Fibroblast of pulmonary artery (primary cell): Measurements from ENCODE around the gene NINJ2.
A peak's percentile ranks its signal among the peaks of the same experiment; 100 is the strongest.

Experiments
- DNase-seq: peaks from one replicate; pipeline ENCODE4 v3.0.0-alpha.2; 2010; ENCODE audit warnings: low read depth
- H3K4me3 ChIP-seq: replicated peaks from 2 replicates; pipeline ENCODE4 v1.5.1; 2011; ENCODE audit warnings: low read depth, mild to moderate bottlenecking, control low read depth, low read length, moderate library complexity
- TF ChIP-seq, protein P1 (sequence below): IDR thresholded peaks from 2 replicates; pipeline ENCODE4 v1.5.1; 2011; ENCODE audit warnings: mild to moderate bottlenecking, control low read depth, low read length, inconsistent platforms; ENCODE audit errors: missing control alignments

NINJ2 gene

DNA sequence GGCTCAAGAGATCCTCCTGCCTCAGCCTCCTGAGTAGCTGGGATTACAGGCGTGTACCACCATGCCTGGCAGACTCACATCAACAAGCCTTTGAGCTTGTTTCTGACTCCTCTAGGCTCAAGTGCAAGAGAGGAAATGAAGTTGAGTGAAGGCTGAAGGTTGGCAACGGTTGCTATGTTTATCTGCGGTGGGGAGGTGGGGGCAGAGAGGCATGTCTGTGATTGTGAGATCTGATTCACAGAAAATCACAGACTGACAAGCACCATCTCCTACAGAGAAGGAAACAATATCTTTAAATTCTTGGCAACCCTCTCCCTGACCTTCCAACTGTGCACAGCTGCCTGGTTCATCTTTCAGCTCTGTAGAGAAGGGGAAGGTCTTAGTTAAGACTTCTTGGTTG, 22.1 kb upstream of the NINJ2 start:
- peak; percentile 68 for DNase-seq
- H3K4me3 ChIP-seq: no peak overlapping the region
- TF ChIP-seq, protein P1, sequence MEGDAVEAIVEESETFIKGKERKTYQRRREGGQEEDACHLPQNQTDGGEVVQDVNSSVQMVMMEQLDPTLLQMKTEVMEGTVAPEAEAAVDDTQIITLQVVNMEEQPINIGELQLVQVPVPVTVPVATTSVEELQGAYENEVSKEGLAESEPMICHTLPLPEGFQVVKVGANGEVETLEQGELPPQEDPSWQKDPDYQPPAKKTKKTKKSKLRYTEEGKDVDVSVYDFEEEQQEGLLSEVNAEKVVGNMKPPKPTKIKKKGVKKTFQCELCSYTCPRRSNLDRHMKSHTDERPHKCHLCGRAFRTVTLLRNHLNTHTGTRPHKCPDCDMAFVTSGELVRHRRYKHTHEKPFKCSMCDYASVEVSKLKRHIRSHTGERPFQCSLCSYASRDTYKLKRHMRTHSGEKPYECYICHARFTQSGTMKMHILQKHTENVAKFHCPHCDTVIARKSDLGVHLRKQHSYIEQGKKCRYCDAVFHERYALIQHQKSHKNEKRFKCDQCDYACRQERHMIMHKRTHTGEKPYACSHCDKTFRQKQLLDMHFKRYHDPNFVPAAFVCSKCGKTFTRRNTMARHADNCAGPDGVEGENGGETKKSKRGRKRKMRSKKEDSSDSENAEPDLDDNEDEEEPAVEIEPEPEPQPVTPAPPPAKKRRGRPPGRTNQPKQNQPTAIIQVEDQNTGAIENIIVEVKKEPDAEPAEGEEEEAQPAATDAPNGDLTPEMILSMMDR: no peak

DNA sequence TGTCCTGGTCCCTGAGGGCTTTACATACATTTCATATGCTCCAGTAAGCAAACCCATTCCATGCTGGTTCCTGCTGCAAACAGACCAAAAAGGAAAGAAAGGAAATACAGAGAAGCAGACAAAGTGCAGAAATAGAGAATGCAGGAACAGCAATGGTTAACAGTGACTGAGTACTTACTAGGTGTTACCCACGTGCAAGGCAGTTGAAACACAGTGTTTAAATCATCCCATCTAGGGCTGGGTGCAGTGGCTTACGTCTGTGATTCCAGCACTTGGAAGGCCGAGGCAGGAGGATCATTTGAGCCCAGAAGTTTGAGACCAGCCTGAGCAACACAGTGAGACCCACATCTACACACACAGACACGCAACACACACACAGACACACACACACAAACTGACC, 21.2 kb upstream of the NINJ2 start:
- DNase-seq: no peak
- H3K4me3 ChIP-seq: no peak overlapping the region
- TF ChIP-seq, protein P1: no peak

DNA sequence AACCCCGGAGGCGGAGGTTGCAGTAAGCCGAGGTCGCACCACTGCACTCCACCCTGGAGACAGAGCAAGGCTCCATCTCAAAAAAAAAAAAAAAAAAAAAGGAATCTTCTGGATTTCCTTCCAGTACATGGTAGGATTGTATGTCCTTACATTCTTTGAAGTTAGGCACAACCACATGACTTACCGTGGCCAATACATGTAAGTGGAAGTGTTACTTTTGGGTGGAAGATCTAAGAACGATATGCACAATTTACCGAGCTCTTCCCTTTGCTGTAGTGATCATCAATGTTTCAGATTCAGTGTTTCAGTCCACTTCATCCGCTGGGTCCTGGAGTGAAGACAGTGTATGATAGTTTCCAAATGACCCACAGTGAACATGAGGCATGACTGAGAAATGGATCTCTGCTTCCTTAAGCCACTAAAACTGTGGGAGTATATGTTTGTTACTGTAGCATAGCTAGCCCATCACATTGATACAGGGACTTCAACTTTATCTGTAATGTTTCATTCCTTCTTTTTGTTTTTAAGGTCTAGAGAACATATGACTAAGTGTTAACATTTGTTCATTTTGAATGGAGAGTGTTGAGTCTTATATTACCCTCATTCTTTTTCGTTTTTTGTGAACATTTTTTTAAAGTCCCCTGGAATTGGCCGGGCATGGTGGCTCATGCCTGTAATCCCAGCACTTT, 18.5 kb upstream of the NINJ2 start:
- no peak for DNase-seq
- H3K4me3 ChIP-seq: no peak overlapping the region
- TF ChIP-seq, protein P1: no peak

DNA sequence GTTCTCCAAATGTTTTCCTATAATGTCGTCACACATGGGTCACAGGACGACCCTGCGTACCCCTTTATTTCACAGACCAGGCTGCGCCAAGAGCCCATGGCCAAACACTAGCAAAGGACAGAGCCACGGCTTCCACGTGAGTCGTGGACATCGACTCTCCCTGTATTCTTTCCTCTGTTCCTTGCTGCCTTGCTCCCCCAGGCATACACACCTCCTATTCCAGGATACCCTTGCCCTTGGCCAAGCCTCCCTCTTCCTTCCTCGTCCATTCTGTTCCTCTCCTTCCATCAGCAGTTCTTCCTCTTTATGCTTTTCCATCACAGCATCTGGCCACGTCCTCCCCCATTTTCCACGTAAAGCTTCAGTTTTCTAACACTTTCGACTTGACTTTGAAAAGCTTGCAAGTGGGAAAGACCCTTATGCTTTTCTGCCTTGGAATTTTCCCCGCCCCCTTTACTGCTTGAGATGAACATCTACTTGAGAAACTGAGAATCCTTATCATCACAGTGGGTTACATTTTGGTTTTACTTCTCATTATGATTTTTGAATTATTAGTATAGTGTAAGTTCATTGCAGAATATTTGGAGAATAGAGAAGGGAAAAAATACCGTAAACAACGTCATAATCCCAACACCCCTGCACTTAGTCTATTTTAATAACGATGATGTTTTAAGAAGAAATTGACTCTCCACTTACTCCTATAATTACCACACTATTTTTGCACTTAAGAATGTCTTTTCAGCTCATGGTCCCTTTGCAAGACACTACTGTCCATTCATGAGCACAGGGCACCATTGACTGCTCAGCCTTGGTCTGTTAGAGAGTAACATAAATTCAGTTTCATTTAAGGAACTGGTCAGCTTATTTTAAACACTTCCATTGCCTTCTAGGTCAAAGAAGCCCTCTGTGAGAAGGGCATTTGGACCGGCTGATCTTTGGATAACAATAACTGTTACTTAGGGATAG, 15.8 kb upstream of the NINJ2 start:
- TF ChIP-seq, protein P1: no peak
- DNase-seq: no peak
- H3K4me3 ChIP-seq: no peak overlapping the region

DNA sequence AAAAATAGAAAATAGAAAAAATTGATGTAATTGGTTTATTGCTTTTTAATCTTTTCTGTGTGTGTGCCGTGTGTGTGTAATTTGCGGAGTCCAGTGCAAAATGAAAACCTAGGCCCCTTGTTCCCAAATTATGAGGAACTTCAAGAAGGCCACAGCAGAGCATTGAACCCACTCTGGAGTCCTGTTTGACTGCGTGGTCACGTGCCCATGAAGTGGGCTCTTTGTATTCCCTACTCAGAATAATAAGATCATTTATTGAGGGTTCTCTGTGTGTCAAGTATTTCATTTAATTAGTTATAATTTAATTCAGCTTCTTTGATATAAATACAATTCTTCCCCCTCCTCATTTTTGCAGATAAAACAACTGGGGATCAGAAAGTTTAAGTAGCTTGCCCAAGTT, 12.3 kb upstream of the NINJ2 start:
- H3K4me3 ChIP-seq: no peak overlapping the region
- no peak for DNase-seq
- TF ChIP-seq, protein P1: no peak

DNA sequence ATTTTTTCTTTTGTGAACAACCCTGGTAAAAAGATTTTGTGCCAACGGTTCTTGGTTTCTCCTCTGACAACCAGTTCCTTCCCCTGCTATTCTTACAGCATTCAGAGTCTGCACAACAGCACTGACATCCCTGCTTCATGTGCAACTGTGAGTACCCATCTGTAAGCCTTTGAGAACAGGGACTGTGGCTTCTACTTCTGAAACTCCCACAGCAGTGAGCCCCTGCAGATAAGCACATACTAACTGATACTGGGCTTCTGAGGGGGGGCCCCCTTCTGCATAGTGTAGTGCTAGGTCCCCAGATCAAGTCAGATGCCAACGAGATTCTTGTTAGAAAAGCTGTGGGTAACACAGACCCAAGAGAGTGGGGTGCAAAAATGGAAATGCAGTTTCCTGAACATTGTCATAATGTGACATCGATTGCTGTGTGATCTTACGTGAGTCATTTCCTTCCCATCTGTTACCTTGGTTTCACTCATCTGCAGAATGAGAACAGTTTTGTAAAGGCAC, 11.1 kb upstream of the NINJ2 start:
- DNase-seq: no peak
- TF ChIP-seq, protein P1: no peak
- no peak overlapping the region for H3K4me3 ChIP-seq
